ENCODE measurements around the gene DNAJC6.

Gene DNAJC6

DNA sequence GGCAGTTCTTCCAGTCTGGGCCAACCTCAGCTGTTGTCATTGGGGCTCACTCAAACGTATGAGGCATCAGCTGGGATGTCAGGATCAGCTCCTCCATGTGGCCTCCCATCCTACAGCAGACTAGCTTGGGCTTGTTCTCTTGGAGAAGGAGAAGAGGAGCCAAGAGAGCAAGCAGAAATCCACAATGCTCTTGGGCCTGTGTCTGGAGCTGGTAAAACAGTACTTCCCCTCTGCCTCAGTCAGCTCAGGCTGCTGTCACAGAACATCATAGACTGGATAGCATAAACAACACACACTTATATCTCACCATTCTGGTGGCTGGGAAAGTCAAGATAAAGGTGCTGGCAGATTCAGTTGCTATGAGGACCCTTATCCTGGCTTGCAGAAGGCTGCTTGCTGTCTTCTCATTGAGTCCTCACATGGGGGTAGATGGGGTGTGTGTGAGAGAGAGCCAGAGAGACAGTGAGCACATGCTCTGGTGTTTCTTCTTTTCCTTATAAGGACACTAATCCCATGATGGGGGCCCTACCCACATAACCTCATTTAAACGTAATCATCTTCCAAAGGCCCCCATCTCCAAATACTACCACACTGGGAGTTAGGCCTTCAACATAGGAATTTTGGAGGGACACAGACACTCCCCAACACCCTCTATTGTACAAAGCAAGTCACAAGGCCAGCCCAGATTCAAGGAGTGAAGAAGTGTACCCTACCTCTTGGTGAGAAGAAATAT lies 16.3 kb upstream of the DNAJC6 start:
- DNase-seq (ENCODE audit: low read depth in 1 of 2, low spot score in 1 of 2): no peak

DNA sequence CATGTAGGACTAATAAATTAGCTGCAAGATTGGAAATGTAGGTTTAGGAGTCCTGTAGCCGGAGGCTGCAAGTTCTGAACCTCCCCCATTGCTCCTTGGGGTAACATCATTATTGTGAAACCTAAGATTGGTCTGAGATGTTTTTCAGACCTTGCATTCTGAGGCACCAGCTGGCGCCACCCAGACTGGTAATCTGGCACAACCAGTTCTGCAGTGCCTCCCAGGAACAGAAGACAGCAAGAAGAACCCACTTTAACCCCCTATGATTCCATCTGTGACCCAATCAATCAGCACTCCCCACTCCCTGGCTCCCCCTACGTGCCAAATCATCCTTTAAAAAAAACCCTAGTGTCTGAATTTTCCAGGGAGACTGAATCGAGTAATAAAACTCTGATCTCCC lies 11.6 kb upstream of the DNAJC6 start:
- DNase-seq (ENCODE audit: low read depth in 1 of 2, low spot score in 1 of 2): no peak

DNA sequence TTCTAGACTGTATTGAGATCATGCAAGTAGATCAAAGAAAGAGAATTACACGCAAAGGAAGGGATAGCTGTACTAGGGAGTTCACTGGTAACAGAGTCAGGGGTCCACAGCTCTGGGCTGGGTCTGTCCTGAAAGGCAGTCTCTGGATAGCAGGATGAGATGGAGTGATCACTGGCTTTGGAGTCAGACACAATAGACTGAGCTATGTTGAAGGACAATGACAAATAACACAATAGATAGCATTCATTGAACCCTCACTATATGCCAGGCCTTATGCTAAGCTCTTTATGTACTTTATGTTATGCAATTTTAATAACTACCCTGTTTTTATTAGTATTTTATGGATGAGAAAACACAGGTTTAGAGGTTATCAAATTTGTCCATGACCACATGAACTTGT lies 10.0 kb upstream of the DNAJC6 start:
- DNase-seq (ENCODE audit: low read depth in 1 of 2, low spot score in 1 of 2): no peak

DNA sequence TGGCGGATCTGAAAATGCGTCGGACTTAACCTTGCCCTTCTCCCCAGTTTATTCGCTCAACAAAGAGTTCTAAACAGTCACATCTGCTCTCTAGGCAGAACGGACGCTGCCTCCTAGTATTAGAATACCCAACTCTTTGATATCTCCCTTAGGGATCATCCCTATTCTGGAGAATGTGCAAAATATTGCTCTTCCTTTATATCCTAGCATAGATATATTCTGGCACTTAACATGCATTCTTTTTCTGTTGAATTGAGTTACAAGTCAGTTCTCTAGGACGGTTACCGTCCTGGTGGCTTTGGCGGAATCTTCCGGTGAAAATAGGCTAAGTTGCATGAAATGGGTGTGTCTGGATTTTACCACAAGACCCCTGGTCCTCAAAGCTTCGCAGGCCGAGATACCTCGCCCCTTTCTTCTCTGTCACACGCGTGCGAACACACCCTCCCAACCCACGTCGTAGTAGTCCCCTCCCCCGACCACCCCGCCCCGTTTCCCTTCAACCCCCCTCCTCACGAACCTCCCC lies 501 bp upstream of the DNAJC6 start:
- no peak for DNase-seq (ENCODE audit: low read depth in 1 of 2, low spot score in 1 of 2)

DNA sequence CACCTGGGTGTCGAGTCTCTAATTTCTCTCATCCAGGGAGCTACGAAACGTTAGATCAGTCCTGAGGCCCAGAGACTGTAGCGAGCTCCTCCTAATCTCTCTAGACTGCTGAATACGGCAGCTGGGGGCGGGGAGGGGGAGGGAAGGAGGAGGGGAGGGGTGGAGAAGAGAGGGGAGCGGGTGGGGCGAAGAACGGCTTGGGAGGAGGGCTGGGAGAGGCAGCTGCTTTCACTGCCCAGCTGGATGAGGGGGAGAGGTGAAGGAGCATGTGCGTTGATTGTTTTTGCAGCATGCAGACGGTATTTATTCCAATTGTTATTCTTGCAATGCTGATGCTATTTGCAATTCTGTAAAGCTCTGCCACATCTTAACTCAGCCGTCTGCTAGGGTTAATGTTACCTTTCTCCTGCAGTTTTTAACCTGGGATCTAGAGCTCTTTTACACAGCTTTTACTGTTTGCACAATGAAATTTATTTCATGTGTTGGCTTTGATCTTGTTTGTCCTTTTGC lies 790 bp downstream of the DNAJC6 start:
- DNase-seq (ENCODE audit: low read depth in 1 of 2, low spot score in 1 of 2): no peak

DNA sequence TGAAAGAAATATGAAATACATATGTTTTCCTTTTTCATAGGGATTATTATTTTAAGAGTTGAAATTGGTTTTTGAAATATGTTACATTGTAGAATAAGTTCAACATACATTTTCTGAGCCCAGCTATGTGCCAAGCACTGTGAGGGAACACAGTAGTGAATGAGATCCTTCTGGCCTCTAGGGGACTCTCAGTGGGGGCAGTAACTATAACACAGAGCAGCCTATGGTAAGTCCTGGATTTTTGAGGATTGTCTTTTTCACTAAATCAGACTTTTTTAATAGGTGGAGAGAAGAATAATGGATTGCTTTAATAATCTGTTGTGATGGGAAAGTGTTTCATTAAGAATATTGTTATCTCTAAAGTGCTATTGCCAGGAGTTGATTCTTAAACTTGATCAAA lies 2.4 kb downstream of the DNAJC6 start:
- no peak for DNase-seq (ENCODE audit: low read depth in 1 of 2, low spot score in 1 of 2)

DNA sequence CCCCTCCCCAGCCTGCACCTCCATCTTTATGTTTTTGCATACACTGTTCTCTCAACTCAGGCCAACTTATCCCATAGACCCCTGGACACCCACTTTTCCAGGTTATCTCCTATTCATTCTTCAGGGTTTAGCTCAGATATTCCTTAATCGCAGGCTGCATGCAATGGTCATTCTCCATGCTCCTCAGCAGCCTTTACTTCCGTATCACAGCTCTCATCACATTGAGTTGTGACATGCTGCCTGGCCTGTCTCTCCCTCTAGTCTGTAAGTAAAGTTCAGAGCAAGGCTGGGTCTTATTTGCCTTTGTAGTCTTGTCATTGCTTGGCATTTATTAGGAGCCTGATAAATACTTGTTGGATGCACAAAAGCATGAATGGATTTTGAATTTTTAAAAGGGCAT lies 6.9 kb downstream of the DNAJC6 start:
- DNase-seq (ENCODE audit: low read depth in 1 of 2, low spot score in 1 of 2): no peak

DNA sequence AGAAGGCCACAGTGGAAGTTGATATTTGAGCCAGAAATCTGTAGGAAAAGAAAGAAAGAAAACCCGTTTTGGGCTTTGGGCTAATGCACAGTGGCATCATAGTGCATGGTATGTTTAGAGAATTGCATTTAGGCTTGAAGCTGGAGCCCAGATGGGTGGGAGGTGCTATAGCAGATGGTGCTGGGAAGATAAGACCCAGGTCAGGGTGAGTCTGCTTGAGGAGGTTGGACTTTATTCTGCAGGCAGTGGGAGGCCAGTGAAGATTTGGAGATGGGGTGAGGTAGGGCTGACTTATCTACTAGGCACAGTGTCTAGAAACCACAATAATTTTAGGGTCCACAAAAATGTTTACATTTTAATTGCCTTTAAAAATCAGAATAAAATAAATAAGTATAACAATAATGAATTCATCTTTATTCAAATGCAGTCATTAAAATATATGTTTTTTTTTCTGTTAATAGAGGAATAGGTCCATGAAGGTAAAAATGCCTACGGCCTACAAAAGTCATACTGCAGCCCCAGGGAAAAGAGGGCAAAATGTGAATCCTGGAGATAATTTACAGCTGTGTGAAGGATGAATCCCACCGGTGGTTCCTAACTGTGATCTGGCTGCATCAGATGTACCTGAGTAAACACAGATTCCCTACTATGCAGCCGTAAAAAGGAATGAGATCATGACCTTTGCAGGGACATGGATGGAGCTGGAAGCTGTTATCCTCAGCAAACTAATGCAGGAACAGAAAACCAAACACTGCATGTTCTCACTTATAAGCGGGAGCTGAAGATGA lies 8.7 kb downstream of the DNAJC6 start:
- DNase-seq (ENCODE audit: low read depth in 1 of 2, low spot score in 1 of 2): no peak

DNA sequence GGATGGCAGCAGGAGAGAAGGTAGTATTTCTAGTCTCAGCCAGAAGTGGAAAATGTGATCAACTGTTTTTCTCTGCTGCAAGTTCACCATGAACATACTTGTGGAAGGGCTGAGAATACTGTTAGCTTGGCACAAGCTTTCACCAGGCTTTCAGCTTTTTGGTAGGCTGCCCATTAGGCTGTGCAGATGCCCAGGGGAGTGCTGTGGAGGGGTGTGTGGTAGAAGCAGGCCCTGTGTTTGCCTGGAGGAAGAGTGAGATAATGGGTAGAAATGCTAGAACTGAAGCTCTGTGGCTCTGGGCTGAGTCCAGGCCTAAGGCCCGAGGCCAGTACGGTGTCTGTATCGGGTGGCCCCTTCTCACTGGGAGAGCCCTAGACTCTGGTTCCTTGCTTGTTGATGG lies 9.8 kb downstream of the DNAJC6 start:
- DNase-seq (ENCODE audit: low read depth in 1 of 2, low spot score in 1 of 2): no peak

DNA sequence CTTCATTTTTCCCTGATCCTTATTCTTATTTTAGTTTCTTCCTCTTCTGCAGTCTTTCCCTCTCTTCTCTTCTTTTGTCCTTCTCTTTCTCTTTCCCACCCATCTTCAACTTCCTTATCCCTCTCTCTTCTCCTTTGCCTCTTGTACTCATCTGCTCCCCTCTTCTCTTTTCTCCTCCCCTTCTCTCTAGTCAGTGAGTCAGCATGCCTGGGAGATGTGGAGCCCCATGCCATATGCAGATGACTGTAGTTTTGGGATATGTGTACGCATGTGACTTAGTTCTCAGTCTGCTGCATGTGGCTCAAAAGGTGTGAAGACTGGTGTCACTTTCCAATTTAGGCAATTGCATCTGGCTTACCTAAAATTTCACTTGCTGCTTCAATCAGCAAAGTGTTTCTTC lies 10.4 kb downstream of the DNAJC6 start:
- no peak for DNase-seq (ENCODE audit: low read depth in 1 of 2, low spot score in 1 of 2)

DNA sequence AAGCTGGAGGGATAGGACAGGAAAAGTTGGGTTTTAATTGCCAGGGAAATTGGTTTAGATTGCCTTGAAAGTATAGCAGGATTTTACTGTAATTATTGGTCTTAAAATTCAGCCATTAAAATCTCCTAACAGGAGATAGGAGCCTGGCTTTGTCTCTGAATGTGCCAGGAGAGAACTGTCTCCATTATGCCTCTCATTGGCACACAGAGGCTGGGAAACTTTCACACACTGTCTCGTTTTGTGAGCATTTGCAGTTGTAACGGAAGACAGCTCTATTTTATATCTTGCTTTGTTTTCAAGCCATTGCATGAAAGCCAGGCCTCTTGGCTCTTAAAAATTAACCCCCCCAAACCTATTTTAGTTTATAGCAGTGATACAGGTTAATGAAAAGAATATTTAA lies 12.5 kb downstream of the DNAJC6 start:
- no peak for DNase-seq (ENCODE audit: low read depth in 1 of 2, low spot score in 1 of 2)

DNA sequence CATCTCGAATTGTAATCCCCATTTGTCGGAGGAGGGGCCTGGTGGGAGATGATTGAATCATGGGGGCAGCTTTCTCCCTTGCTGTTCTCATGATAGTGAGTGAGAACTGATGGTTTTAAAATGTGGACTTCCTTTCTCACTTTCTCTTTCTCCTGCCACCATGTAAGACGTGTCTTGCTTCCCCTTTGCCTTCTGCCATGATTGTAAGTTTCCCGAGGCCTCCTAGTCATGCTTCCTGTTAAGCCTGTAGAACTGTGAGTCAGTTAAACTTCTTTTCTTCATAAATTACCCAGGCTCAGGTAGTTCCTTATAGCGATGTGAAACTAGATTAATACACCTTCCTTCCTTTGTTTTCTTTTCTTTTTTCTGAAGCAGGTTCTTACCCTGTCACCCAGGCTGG lies 13.9 kb downstream of the DNAJC6 start:
- no peak for DNase-seq (ENCODE audit: low read depth in 1 of 2, low spot score in 1 of 2)

DNA sequence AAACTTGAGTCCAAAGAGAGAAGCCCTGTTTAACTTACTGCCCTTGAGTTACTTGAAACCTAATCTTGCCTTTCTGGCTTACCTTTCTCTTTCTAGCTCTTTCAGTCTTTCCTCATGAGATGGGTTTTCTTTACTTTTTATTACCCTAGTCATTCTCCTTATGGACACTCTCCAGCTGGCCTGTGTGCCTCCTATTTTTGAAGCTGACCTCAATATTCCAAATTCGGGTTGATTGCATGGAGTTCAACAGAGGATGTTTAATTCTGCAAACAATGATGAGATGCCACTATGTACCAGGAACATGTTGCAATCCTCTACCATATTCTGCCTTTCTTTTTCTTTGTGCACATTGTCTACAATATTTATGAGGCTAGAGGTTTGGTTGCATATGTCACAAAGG lies 20.7 kb downstream of the DNAJC6 start:
- DNase-seq (ENCODE audit: low read depth in 1 of 2, low spot score in 1 of 2): no peak

DNA sequence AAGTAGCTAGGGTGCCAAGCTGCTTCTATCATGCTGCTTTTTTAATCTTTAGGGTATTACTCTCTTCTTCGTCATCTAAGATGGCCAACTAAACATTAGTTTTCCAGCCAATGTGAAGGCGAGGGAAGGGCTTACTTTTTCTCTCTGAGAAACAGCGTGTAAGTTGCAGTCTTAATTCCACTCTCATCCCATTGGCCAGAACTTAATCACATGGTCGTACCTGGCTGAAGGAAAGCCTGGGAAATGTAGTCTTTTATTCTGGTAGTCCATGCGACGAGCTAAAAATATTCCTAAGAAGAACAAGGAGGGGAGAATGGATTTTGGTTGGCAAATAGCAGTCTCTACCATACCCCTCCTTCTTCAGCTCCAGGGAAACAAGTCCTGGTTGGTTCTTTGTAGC lies 21.5 kb downstream of the DNAJC6 start:
- DNase-seq (ENCODE audit: low read depth in 1 of 2, low spot score in 1 of 2): no peak

DNA sequence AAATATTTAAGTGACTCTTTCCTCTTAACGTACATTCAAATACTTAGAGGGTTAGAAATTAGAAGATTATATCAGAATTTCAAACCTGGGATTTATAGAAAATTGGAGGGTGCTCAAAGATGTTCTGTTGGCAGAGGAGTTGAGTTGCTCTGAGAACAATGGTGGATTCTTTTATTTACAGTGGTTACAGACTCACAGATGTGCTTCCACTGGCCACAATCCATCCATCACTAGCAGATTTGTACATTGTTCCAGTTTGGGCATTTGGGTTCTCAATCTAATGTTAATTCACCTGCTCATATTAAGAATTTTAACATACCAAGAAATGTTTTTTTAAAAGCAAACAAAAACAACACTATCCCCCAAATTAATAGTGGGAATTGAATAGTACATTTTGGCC lies 23.5 kb downstream of the DNAJC6 start:
- DNase-seq (ENCODE audit: low read depth in 1 of 2, low spot score in 1 of 2): no peak

DNA sequence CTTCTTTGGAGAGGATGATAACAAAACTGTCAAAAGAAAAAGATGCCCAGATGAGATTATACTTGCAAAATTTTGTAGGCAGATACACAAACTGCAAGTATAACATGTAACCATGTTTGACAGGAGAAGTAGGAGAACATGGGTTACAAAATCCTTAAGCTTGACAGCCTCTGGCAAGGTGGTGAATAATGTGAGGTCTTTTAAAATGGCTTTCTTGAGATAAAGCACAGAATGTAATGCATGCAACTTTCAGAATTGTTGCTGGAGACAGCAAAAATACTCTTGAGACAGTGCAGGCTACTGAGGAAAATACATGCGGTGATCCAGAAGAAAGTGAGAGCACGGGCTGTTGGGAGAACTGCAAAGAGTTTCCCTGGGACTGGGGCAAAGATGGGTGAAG lies 24.7 kb downstream of the DNAJC6 start:
- DNase-seq (ENCODE audit: low read depth in 1 of 2, low spot score in 1 of 2): no peak

DNA sequence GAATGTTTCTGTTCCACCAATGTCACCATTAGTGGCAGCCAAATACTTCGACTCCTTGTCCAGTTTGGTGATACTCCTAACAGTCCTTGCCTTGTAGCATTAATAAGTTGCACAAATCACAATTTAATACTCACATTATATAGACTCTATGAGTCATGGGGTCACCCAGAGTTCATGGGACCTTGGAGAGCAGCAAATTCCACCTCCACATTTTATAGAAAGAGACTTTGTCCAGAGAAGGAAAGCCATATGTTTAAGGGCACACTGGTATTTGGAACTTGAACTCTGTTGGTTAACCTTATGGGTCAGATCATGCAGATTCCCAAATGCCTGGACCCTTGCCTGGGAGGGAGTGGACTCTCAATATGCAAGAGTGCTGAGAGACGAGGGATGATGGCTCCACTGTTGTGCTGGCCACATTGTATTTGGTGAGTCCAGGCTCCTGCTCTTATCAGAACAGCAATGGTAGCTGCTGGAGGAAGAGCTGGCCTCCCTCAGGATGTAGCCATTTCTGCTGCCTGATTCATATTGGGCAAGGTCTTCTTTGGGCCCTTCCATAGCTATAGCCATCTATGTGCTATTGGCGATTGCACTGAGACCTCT lies 30.6 kb downstream of the DNAJC6 start:
- DNase-seq (ENCODE audit: low read depth in 1 of 2, low spot score in 1 of 2): no peak

DNA sequence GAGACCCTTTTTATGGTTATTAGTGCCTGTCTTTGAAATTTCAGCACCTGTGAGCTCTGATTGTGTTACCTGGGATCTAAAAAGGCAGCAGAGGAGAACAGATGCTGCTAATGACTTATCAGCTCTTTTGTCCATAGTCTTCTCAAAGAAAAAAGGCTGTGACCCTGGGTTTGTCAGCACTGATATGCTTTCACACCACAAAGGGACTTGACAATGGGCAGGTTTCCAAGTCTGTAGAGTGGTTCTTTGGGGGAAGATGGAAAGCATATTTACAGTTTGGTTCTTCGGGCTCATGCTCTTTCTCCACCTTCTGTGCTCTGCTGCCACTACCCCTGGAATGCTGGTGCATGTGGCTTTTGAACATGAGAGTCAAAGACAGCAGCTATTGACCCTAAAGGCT lies 32.0 kb downstream of the DNAJC6 start:
- no peak for DNase-seq (ENCODE audit: low read depth in 1 of 2, low spot score in 1 of 2)

DNA sequence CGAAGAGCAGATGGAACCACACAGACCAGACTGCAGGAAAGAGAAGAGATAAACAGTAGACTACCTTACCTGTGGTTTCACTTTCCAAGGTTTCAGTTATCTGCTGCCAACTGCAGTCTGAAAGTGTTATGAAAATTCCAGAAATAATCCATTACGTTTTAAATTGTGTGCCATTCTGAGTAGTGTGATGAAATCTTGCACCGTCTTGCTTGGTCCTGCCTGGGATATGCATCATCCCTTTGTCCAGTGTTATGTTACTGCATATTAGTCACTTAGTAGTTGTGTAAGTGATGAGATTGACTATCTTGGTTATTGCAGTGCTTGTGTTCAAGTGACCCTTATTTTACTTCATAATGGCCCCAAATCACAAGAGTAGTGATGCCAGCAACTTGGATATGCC lies 33.9 kb downstream of the DNAJC6 start:
- DNase-seq (ENCODE audit: low read depth in 1 of 2, low spot score in 1 of 2): no peak

DNA sequence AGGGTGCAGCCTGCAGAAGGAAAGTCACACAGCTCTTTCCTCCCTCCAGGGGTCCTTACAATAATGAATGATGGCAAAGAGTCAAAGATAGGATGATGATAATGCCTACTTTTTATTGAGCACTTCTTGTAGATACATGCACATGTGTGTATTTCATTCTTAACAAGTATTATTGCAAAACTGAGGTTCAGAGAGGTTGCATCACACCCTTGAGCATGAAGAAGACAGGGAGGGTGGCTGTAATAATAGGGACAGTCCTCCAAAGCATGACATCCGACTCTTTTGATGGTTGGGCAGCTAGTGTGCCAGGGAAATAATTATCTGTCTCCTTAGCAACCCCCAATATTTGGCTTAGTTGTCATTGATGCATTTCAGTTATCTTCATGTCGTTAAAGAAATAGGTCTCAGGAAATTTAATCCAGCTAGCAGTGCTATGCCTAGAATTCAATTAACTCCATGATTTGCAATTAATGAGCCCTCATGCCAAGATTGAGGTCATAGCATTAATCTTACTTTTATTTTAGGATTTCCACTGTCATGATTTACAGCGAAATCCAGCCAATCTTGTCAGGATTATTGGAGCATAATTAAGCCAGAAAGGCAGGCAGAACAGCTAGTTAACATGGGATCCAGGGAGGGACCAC lies 35.0 kb downstream of the DNAJC6 start:
- no peak for DNase-seq (ENCODE audit: low read depth in 1 of 2, low spot score in 1 of 2)

DNA sequence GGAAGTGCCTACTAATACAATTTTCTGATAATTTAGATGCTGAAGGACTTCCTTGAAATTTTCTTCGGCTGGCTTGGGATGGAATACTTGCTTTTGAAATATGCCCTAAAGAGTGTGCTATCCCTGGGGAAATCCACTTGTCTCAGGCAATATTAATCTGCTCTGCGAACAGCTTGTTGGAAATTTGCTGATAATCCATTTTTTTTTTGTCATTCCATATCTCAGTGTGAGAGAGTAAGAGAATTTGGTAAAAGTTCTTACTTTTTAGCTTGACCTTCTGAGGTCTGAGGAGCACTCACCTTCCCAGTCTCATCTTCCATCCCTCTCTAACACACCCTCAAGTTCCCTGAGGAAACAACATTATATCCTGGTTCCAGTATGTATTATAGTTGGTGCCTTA lies 36.8 kb downstream of the DNAJC6 start:
- DNase-seq (ENCODE audit: low read depth in 1 of 2, low spot score in 1 of 2): no peak

Measured in stimulated activated CD4-positive, alpha-beta T cell treated with anti-CD3 and anti-CD28 coated beads, Interleukin-15, amount 100 ng/mL, for 1 hour (primary cell).